Activated B cell treated with CpG ODN at 0.5 μM for 24 hours (primary cell): ENCODE results near the gene TRIM31. TPM values are rescaled to one million over a fixed set of nuclear protein-coding genes. Genes with fewer than 3 reads are reported as not detected.

Source experiments
- ATAC-seq: fragments of 200-7000 bp; cut with Tn5 transposase; one replicate; pipeline ENCODE4 v1.10.0; 2021; ENCODE audit warnings: low read depth, mild to moderate bottlenecking, moderate library complexity
- CTCF ChIA-PET: fragments of 350-600 bp; sonication (Branson Sonifier 250); formaldehyde crosslinking; loops from one replicate; lab custom pipeline; 2021; ENCODE audit warnings: antibody characterized with exemption; lab: Charles Lee
- POLR2A ChIA-PET: fragments of 350-600 bp; sonication (Branson Sonifier 250); formaldehyde crosslinking; loops from one replicate; lab custom pipeline; 2021; ENCODE audit warnings: antibody characterized with exemption; lab: Charles Lee
- DNase-seq: peaks from one replicate; pipeline ENCODE4 v3.0.0; 2022
- H3K27ac Mint-ChIP-seq: one replicate; pipeline ENCODE4 v1.8.0; 2020; ENCODE audit warnings: mixed read lengths
- H3K27me3 Mint-ChIP-seq: one replicate; pipeline ENCODE4 v1.8.0; 2021; ENCODE audit warnings: mixed read lengths
- H3K36me3 Mint-ChIP-seq: one replicate; pipeline ENCODE4 v1.8.0; 2021; ENCODE audit warnings: low read depth, mixed read lengths
- H3K4me1 Mint-ChIP-seq: one replicate; pipeline ENCODE4 v1.8.0; 2021; ENCODE audit warnings: mixed read lengths
- H3K4me3 Mint-ChIP-seq: one replicate; pipeline ENCODE4 v1.8.0; 2020; ENCODE audit warnings: mild to moderate bottlenecking, mixed read lengths
- H3K9me3 Mint-ChIP-seq: one replicate; pipeline ENCODE4 v1.8.0; 2020; ENCODE audit warnings: mixed read lengths
- intact Hi-C: fragments of 100-400 bp; cut with micrococcal nuclease; formaldehyde crosslinking; loops from one replicate; pipeline ENCODE4 v1.15.1; 2024
- total RNA-seq: library from RNA; stranded (reverse); gene quantifications from 2 replicates; pipeline ENCODE4 v1.2.3, GENCODE V29; 2022
- TF ChIP-seq, protein P1 (sequence below): fragments of 200-600 bp; IDR thresholded peaks from one replicate; pipeline ENCODE4 v1.8.0; 2022; ENCODE audit warnings: antibody characterized with exemption, mild to moderate bottlenecking

Gene TRIM31
- total RNA-seq, 1 donor from 2014 or later: not detected

DNA sequence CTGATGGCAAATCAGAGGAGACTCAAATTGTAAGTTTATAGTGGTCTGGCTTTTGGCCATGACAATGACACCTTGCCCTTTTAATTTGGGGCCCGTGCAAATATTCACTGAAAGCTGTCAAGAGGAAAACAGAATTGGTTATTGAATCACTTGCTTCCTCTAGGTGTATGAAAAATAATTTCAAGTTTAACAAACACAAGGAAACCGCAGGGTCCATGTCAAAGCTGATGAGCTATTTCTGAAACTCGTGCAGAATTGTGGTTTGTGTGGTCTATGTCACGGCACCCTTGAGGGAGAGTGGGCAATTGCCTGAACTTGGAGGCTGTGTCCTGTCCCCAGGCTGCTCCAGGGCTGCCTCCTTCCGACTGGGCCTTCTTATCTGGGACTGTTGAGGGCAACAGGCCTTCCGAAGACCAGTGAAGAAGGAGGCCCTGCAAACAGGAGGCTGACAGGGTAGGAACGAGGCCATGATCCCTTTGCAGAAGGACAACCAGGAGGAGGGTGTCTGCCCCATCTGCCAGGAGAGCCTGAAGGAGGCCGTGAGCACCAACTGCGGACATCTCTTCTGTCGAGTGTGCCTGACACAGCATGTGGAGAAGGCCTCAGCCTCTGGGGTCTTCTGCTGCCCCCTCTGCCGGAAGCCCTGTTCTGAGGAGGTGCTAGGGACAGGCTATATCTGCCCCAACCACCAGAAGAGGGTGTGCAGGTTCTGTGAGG is 23.8 kb upstream of the TRIM31 start:
- ChIA-PET POLR2A (interaction anchor here (0.5 kb wide), 1 partner anchor 722 kb away, joined by 5 read pairs; no protein-coding TSS in a partner anchor), CTCF (no interaction called here)
- TF ChIP-seq, protein P1, sequence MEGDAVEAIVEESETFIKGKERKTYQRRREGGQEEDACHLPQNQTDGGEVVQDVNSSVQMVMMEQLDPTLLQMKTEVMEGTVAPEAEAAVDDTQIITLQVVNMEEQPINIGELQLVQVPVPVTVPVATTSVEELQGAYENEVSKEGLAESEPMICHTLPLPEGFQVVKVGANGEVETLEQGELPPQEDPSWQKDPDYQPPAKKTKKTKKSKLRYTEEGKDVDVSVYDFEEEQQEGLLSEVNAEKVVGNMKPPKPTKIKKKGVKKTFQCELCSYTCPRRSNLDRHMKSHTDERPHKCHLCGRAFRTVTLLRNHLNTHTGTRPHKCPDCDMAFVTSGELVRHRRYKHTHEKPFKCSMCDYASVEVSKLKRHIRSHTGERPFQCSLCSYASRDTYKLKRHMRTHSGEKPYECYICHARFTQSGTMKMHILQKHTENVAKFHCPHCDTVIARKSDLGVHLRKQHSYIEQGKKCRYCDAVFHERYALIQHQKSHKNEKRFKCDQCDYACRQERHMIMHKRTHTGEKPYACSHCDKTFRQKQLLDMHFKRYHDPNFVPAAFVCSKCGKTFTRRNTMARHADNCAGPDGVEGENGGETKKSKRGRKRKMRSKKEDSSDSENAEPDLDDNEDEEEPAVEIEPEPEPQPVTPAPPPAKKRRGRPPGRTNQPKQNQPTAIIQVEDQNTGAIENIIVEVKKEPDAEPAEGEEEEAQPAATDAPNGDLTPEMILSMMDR: no peak
- intact Hi-C loops: no loop called here
- H3K4me3 Mint-ChIP-seq: no peak overlapping the region
- DNase-seq: no peak
- H3K27ac Mint-ChIP-seq: no peak overlapping the region
- no peak for ATAC-seq
- H3K27me3 Mint-ChIP-seq: peaks cover 42% of the 10 kb centered on the region
- no peaks in the 10 kb centered on the region for H3K4me1 Mint-ChIP-seq
- H3K36me3 Mint-ChIP-seq: no peaks in the 10 kb centered on the region
- no peaks in the 10 kb centered on the region for H3K9me3 Mint-ChIP-seq

DNA sequence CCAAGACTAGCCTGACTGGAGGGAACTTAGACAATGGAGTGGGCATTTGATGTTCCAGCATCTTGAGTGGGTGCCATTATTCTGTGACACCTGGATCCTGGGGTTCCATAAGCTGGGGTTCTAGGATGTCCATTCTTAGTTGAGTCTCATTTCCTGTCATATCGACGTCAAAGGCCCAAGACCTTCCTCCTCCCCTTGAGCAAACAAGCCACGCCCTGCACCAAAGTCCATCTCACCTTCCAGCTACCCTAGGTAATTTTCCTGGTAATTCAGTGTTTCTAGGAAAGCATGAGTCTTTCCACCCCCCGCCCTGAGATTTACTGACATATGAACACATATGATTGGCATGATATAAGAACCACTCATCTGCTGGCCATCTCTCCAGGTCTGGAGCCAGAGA is 22.9 kb upstream of the TRIM31 start, which contains the start of gene TRIM40:
Gene TRIM40, plus strand, starts transcription at position 384 of the 400 bp plus-strand sequence. CDS start 897 bp downstream, outside the sequence.
- ChIA-PET CTCF (interaction anchor here (1.1 kb wide), 1 partner anchor 217 kb away, joined by 3 read pairs; no protein-coding TSS in a partner anchor), POLR2A (no interaction called here)
- H3K36me3 Mint-ChIP-seq: no peaks in the 10 kb centered on the region
- peaks cover 44% of the 10 kb centered on the region for H3K27me3 Mint-ChIP-seq
- no peak within 1 kb of the TSS for H3K4me3 Mint-ChIP-seq
- intact Hi-C loops: no loop called here
- DNase-seq (no peak), ATAC-seq (no peak)
- TF ChIP-seq, protein P1: no peak
- no peaks in the 10 kb centered on the region for H3K9me3 Mint-ChIP-seq
- no peak within 1 kb of the TSS for H3K27ac Mint-ChIP-seq
- H3K4me1 Mint-ChIP-seq: peaks cover 4% of the 10 kb centered on the region

DNA sequence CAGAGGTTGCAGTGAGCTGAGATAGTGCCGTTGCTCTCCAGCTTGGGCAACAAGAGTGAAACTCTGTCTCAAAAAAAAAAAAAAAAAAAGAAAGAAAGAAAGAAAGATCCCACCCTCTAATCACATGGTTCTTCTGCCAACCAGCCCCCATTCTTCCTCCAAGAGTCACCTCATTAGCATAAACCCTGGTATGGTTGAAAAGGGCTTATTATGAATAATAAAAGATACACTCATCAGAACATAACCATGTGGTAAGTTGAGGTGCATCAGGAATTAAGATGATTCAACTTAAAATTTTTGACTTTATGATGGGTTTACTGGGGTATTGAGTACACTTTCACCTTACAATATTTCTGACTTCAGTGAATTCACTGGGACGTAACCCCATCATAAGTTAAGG is 22.3 kb upstream of the TRIM31 start:
- Mint-ChIP-seq H3K27me3 (peaks cover 47% of the 10 kb centered on the region), H3K4me1 (peaks cover 6% of the 10 kb centered on the region), H3K36me3 (no peaks in the 10 kb centered on the region), H3K4me3 (no peak overlapping the region), H3K27ac (no peak overlapping the region), H3K9me3 (no peaks in the 10 kb centered on the region)
- intact Hi-C loops: no loop called here
- no peak for ATAC-seq
- ChIA-PET CTCF (interaction anchor here (1.1 kb wide), 1 partner anchor 218 kb away, joined by 3 read pairs; no protein-coding TSS in a partner anchor), POLR2A (no interaction called here)
- TF ChIP-seq, protein P1: no peak
- no peak for DNase-seq

DNA sequence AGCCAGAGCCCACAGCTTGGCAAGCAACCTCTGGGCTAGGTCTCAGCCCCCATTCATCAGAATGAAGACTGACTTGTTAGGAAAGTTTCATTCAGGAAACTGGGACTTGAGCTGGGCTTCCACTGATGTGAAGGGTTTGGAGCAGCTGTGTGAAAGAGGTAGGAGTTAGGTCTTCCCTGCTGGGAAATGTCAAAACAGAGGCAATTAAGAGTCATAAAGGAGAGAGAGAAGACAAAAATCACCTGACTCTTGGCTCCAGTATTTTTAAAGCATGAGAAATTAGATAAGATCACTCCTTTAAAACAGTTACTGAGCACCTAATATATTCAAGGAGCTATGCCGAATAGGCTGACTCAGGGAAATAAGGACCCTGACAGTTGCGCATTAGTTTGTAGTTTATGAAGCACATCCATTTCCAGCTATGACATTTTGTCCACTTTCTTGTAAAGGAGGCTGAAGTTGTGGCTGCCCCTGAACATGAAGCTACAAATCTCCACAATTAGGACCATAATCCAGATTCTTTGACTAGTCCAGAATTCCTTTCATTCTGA is 19.1 kb upstream of the TRIM31 start:
- POLR2A ChIA-PET: interaction anchor here (1.1 kb wide), 1 partner anchor 29 kb away, joined by 5 read pairs; no protein-coding TSS in a partner anchor
- no peak overlapping the region for H3K27ac Mint-ChIP-seq
- H3K4me3 Mint-ChIP-seq: no peak overlapping the region
- H3K4me1 Mint-ChIP-seq: peaks cover 15% of the 10 kb centered on the region
- DNase-seq: no peak
- TF ChIP-seq, protein P1: no peak
- no peaks in the 10 kb centered on the region for H3K36me3 Mint-ChIP-seq
- intact Hi-C loops: loop anchor here (1.0 kb wide), 4 partner anchors 29 to 394 kb away; no protein-coding TSS in a partner anchor
- CTCF ChIA-PET: interaction anchor here (0.9 to 5.5 kb wide), 10 partner anchors 10 to 394 kb away, joined by 3 to 138 read pairs (median 5); no protein-coding TSS in a partner anchor
- H3K27me3 Mint-ChIP-seq: peaks cover 61% of the 10 kb centered on the region
- no peak for ATAC-seq
- no peaks in the 10 kb centered on the region for H3K9me3 Mint-ChIP-seq
